ENCODE data around the gene ZNF354C. TPM values are rescaled to one million over a fixed set of nuclear protein-coding genes. Genes with fewer than 3 reads are reported as not detected.

Gene ZNF354C
- total and polyA plus RNA-seq, 2 of the 8 experiments (the other 6 are each of a cell fraction or from before 2014, with no cell fraction given), result 0.85 to 2.3 TPM

DNA sequence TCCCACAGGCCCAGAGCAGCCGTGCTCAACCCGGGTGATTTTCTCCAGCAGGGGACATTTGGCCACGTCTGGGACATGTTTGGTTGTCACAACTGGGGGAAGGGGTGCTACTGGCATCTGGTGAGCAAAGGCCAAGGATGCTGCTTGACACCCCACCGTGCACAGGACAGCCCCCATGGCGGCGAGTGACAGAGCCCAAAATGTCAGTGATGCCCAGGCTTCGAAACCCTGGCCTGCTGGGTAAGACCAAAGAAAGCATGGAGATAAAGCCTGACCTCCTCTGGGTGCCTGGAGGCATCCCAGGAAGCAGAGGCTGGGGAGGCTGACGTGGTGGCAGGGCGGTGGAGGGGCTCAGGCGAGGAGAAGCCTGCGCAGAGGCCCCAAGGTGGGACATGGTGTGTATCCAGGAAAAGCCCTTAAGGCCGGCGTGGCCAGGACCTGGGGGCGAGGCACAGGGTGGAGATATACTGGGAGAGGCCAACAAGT, 66.4 kb downstream of the ZNF354C start:
- H3K79me2 ChIP-seq (ENCODE audit: control insufficient read depth in 1 of 2, insufficient read depth in 2 of 2, low read length in 2 of 2), result no peaks in the 10 kb centered on the region
- no peaks in the 10 kb centered on the region for H4K20me1 ChIP-seq (replicated peaks in 1 of 2; ENCODE audit: control insufficient read depth in 1 of 2, insufficient read depth in 2 of 2, low read length in 2 of 2)
- no peak overlapping the region for H3K27ac ChIP-seq (ENCODE audit: low read depth, low read length)
- H2AK5ac ChIP-seq (ENCODE audit: low read depth, low read length), result no peak overlapping the region
- no peak overlapping the region for H3K23ac ChIP-seq (ENCODE audit: insufficient read length)
- no peaks in the 10 kb centered on the region for H3K79me1 ChIP-seq (ENCODE audit: low read depth, low read length)
- H3K23me2 ChIP-seq (ENCODE audit: low read depth, low read length), result no peaks in the 10 kb centered on the region
- no peak overlapping the region for H3K9ac ChIP-seq (replicated peaks in 1 of 4; ENCODE audit: extremely low read depth in 1 of 4, low read depth in 3 of 4, low read length in 3 of 4)
- no peak overlapping the region for H3K4me3 ChIP-seq (ENCODE audit: extremely low read depth in 1 of 4, insufficient read depth in 2 of 4, low read depth in 3 of 4, low read length in 4 of 4)
- no peak overlapping the region for H3K56ac ChIP-seq (replicated peaks; ENCODE audit: insufficient read length, low read depth, low read length)
- POLR2A ChIA-PET (ENCODE audit: partially characterized antibody), result no interaction called here
- CTCF ChIA-PET (ENCODE audit: partially characterized antibody), result no interaction called here
- no peak overlapping the region for H4K8ac ChIP-seq (ENCODE audit: extremely low read depth, insufficient read depth, low read length)
- no peaks in the 10 kb centered on the region for H3K36me3 ChIP-seq (ENCODE audit: control insufficient read depth in 2 of 4, insufficient read depth in 4 of 4, low read length in 3 of 4)
- H3K14ac ChIP-seq (ENCODE audit: insufficient read length), result no peak overlapping the region
- H2BK15ac ChIP-seq (ENCODE audit: low read length), result no peak overlapping the region
- 84% methylated on average over 11 of the region's 14 CpGs; no CpG with 5 or more reads in 1 of the 2 experiments for WGBS, 2 experiments (ENCODE audit: extremely low coverage in 1 of 2, insufficient coverage in 1 of 2, insufficient read length in 1 of 2, insufficient replicate concordance in 2 of 2, low coverage in 1 of 2, low lambda C conversion rate in 2 of 2, missing lambda C conversion rate in 1 of 2)
- no peaks in the 10 kb centered on the region for H3K4me1 ChIP-seq (replicated peaks in 1 of 4; ENCODE audit: control insufficient read depth in 3 of 4, insufficient read depth in 4 of 4, low read length in 3 of 4)
- H3K9me3 ChIP-seq (ENCODE audit: insufficient read depth in 2 of 2, low read depth in 1 of 2, low read length in 1 of 2), result peaks cover 26 to 69% of the 10 kb centered on the region in 2 experiments
- H2BK20ac ChIP-seq (ENCODE audit: low read length), result no peak overlapping the region
- H2AFZ ChIP-seq (ENCODE audit: low read length), result no peak overlapping the region
- H3K27me3 ChIP-seq (replicated peaks in 1 of 4; ENCODE audit: control insufficient read depth in 3 of 4, extremely low read depth in 1 of 4, insufficient read depth in 3 of 4, low read length in 3 of 4), result no peaks in the 10 kb centered on the region
- no peak overlapping the region for H3K4me2 ChIP-seq (ENCODE audit: insufficient read depth in 1 of 2, low read depth in 2 of 2, low read length in 2 of 2)
- no peak overlapping the region for H2BK5ac ChIP-seq (ENCODE audit: low read depth, low read length)
- no peak overlapping the region for H2BK120ac ChIP-seq (replicated peaks; ENCODE audit: low read depth, low read length)
- no peak overlapping the region for H4K91ac ChIP-seq (replicated peaks; ENCODE audit: insufficient read length, low read length)
- FAIRE-seq (no peak), DNase-seq (ENCODE audit: low read depth in 1 of 2, low spot score in 2 of 2) (no peak)
- H3K4ac ChIP-seq (replicated peaks; ENCODE audit: insufficient read length, low read depth, low read length), result no peak overlapping the region
- no peak overlapping the region for H2BK12ac ChIP-seq (ENCODE audit: low read depth, low read length)
- no peak overlapping the region for H4K5ac ChIP-seq (ENCODE audit: insufficient read length, low read depth, low read length)
- H3K18ac ChIP-seq (ENCODE audit: extremely low read depth, low read length), result no peak overlapping the region
- no peak for TF ChIP-seq RNF2 (IDR thresholded peaks at IDR 0.05; ENCODE audit: borderline replicate concordance, low read depth, low read length, missing control alignments, poor library complexity, severe bottlenecking)
- TF ChIP-seq SP2 (IDR thresholded peaks at IDR 0.05; ENCODE audit: low read length), result no peak
